K562 (cell line): ENCODE results near the gene ATP5ME. TPM values are rescaled to one million over a fixed set of nuclear protein-coding genes. Genes with fewer than 3 reads are reported as not detected.

ENCODE experiments used
- MTA2 ChIP-seq: fragments of 450-650 bp; IDR thresholded peaks from 2 replicates; pipeline ENCODE4 v1.6.1; 2016; ENCODE audit warnings: low read depth
- RNF219 ChIP-seq: fragments of 250-450 bp; sonication (Bioruptor Pico); IDR thresholded peaks from 2 replicates; pipeline ENCODE4 v1.5.0; 2022; ENCODE audit warnings: mild to moderate bottlenecking
- RREB1 ChIP-seq: fragments of 250-450 bp; sonication (Bioruptor Pico); IDR thresholded peaks from 2 replicates; pipeline ENCODE4 v1.4.0; 2020
- SNIP1 ChIP-seq: fragments of 450-650 bp; IDR thresholded peaks from 2 replicates; pipeline ENCODE4 v1.7.1; 2017; ENCODE audit warnings: low read depth, mild to moderate bottlenecking
- TFAP4 ChIP-seq: sonication (generic); formaldehyde crosslinking; IDR thresholded peaks from 2 replicates; pipeline ENCODE4 v1.8.0; 2022; ENCODE audit warnings: missing genetic modification reagents, mild to moderate bottlenecking, moderate library complexity, borderline replicate concordance
- TRIM28 ChIP-seq: fragments of 450-650 bp; IDR thresholded peaks from 2 replicates; pipeline ENCODE4 v1.6.1; 2017
- U2AF2 ChIP-seq: fragments of 200-400 bp; formaldehyde crosslinking; optimal IDR thresholded peaks from 2 replicates; pipeline ENCODE3; 2017; ENCODE audit warnings: low read depth, mild to moderate bottlenecking, low read length
- ZBTB1 ChIP-seq: sonication (generic); formaldehyde crosslinking; IDR thresholded peaks from 2 replicates; pipeline ENCODE4 v1.8.1; 2023; ENCODE audit warnings: missing genetic modification reagents, low read depth, mild to moderate bottlenecking, borderline replicate concordance
- ZBTB33 ChIP-seq: sonication (generic); formaldehyde crosslinking; IDR thresholded peaks from 2 replicates; pipeline ENCODE4 v1.8.1; 2023; ENCODE audit warnings: mild to moderate bottlenecking, missing genetic modification reagents
- ZC3H8 ChIP-seq: fragments of 450-650 bp; IDR thresholded peaks from 2 replicates; pipeline ENCODE4 v1.6.1; 2017
- ZNF740 ChIP-seq, 3 experiments: fragments of 200-800 bp in 1 of 3; sonication (Bioruptor generic) in 1 of 3; sonication (generic) in 1 of 3; formaldehyde crosslinking in 1 of 3; IDR thresholded peaks; 2 replicates each; pipeline versions ENCODE4 v1.6.1 to v1.8.0; 2016 to 2022; ENCODE audit warnings: mild to moderate bottlenecking in 2 of 3, missing compliant biosample characterization in 2 of 3, missing genetic modification characterization in 2 of 3, missing genetic modification reagents in 1 of 3
- polyA plus RNA-seq, 8 experiments: library from polyadenylated mRNA; depleted of rRNA in 4 of 8; stranded (reverse) in 5 of 8; unstranded in 3 of 8; fragments of >200 nt; fragmentation: Nextera tagmentation in 2 of 8; fragmentation: Illumina TruSeq in 1 of 8; extraction: Ambion mirVana in 2 of 8; extraction: Trizol in 1 of 8; gene quantifications; 2 replicates each; pipeline versions ENCODE4 v1.2.1 to v1.2.3, GENCODE V29; 2011 to 2014; ENCODE audit warnings: inconsistent platforms in 1 of 8, missing spikeins in 1 of 8
- total RNA-seq, 7 experiments: library from RNA; depleted of rRNA in 6 of 7; stranded (reverse); fragments of >200 nt in 6 of 7; fragmentation: Illumina TruSeq in 2 of 7; extraction: Trizol in 2 of 7; gene quantifications; 2 replicates each; pipeline versions ENCODE4 v1.2.1 to v1.2.3, GENCODE V29; 2011 to 2021; ENCODE audit warnings: low replicate concordance in 1 of 7

ATP5ME gene
- total and polyA plus RNA-seq, 9 of the 15 experiments (the other 6 are each of a cell fraction or from before 2014, with no cell fraction given) = 509 to 2,480 (median 887) TPM

GRCh38 chr4:704198-704891 lies 30.3 kb upstream of the ATP5ME start (continued):
- TF ChIP-seq RNF219 (CRISPR knock-in tag) = no peak
- no peak for TF ChIP-seq ZC3H8
- no peak for TF ChIP-seq RREB1
- TF ChIP-seq U2AF2 = no peak
- peak; percentile 89 for TF ChIP-seq ZBTB33 (CRISPR knock-in tag)
- TF ChIP-seq TRIM28 = no peak
- no peak for TF ChIP-seq ZNF740 (CRISPR knock-in tag; IDR thresholded peaks at IDR 0.05)
- no peak for TF ChIP-seq ZNF740 (tag; IDR thresholded peaks at IDR 0.05)
- peak; percentile 25; the same call in 1 of the 2 replicates for TF ChIP-seq TFAP4 (CRISPR knock-in tag)
- TF ChIP-seq SNIP1 = no peak
- 0 out of 2 replicates have a peak, but pooled peaks have one; percentile 28 for TF ChIP-seq ZBTB1 (CRISPR knock-in tag)
- no peak for TF ChIP-seq MTA2
- TF ChIP-seq, all 486 proteins: peak for 5
